Measurements from ENCODE around the gene ABT1.

DNA sequence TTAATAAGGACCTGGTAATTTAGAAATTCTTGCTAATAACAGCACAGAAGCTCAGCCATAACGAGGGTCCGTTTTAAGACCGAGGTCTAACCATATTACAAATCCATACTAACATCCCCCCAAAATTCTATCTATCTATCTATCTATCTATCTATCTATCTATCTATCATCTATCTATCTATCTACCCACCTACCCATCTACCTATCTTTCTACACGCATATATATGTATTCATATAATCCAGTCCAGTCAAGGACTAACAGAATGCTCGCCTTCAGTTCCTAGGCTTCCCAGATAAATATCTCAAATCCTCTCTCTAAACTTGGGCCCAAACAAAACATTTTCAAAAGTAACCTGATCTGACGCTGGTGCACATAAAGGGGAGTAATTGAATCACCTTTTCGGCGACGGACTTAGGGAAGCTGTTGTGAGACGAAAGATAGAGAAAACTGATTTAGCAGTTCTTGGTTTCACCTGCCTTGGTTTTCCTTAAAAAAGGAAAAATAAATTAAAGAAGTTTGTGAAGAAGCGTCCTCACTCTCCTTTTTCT, 44.0 kb upstream of the ABT1 start:
- TF ChIP-seq EZH2 (IDR thresholded peaks at IDR 0.05; ENCODE audit: low read length, missing control alignments) (no peak), CTCF (conservative IDR thresholded peaks at IDR 0.05 in 1 of 2, IDR thresholded peaks at IDR 0.05 in 1 of 2; ENCODE audit: low read depth in 1 of 2, low read length in 2 of 2) (no peak)

Measured in fibroblast of lung (primary cell).